ENCODE measurements around the gene TRAPPC8.
"Not testable (repeated sequence)": the region's sequence is repeated elsewhere in the genome, so short reads cannot be mapped to it uniquely, and the experiment has no call there.

TRAPPC8 gene

DNA sequence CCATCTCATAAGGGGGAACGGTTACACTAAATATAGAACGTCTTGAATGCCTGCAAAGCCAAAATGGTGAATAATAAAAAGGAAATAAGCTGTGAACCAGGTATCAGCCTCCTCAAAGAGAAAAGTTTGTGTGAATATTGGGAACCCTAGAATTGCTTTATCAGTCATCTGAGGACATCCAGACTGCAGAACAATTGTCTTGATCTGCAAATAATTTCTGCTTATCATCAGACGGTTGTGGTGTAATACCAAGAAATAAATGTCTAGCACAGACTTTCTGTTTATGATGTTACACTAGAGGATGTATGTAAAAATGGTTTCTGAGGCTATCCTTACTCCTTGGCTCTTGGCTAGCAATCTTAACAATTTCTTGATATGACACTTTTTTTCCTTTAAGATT is 128.8 kb downstream of the TRAPPC8 start:
- no peak overlapping the region for H3K4me3 ChIP-seq (replicated peaks; ENCODE audit: low read depth, low read length)
- DNase-seq (ENCODE audit: low read depth), result no peak
- TF ChIP-seq, protein P1, sequence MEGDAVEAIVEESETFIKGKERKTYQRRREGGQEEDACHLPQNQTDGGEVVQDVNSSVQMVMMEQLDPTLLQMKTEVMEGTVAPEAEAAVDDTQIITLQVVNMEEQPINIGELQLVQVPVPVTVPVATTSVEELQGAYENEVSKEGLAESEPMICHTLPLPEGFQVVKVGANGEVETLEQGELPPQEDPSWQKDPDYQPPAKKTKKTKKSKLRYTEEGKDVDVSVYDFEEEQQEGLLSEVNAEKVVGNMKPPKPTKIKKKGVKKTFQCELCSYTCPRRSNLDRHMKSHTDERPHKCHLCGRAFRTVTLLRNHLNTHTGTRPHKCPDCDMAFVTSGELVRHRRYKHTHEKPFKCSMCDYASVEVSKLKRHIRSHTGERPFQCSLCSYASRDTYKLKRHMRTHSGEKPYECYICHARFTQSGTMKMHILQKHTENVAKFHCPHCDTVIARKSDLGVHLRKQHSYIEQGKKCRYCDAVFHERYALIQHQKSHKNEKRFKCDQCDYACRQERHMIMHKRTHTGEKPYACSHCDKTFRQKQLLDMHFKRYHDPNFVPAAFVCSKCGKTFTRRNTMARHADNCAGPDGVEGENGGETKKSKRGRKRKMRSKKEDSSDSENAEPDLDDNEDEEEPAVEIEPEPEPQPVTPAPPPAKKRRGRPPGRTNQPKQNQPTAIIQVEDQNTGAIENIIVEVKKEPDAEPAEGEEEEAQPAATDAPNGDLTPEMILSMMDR (IDR thresholded peaks at IDR 0.05; ENCODE audit: low read length, missing control alignments), result no peak

DNA sequence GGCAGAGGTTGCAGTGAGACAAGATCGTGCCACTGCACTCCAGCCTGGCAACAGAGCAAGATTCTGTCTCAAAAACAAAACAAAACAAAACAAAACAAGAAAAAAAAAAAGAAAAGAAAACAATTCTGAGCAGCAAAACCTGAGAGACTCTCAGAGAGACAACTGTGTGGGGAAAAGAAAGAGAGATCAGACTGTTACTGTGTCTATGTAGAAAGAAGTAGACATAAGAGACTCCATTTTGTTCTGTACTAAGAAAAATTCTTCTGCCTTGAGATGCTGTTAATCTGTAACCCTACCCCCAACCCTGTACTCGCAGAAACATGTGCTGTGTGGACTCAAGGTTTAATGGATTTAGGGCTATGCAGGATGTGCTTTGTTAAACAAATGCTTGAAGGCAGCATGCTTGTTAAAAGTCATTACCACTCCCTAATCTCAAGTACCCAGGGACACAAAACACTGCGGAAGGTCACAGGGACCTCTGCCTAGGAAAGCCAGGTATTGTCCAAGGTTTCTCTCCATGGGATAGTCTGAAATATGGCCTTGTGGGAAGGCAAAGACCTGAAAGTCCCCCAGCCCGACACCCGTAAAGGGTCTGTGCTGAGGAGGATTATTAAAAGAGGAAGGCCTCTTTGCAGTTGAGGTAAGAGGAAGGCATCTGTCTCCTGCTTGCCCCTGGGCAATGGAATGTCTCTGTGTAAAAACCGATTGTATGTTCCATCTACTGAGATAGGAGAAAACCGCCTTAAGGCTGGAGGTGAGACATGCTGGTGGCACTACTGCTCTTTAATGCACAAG is 132.4 kb downstream of the TRAPPC8 start:
- H3K4me3 ChIP-seq (replicated peaks; ENCODE audit: low read depth, low read length); DNase-seq (ENCODE audit: low read depth): not testable (repeated sequence)

DNA sequence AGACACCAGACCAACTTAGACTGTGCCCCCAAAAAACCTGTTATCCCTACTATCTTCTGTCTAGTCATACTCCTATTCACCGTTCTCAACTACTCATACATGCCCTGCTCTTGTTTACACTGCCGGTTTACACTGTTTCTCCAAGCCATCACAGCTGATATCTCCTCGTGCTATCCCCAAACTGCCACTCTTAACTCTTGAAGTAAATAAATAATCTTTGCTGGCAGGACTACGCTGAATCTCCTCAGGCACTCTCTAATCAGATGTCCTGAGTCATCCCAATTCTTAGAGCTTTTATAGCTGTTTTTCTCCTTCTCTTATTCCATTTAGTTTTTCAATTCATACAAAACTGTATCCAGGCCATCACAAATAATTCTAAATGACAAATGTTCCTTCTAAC is 133.9 kb downstream of the TRAPPC8 start:
- H3K4me3 ChIP-seq (replicated peaks; ENCODE audit: low read depth, low read length); DNase-seq (ENCODE audit: low read depth): not testable (repeated sequence)

DNA sequence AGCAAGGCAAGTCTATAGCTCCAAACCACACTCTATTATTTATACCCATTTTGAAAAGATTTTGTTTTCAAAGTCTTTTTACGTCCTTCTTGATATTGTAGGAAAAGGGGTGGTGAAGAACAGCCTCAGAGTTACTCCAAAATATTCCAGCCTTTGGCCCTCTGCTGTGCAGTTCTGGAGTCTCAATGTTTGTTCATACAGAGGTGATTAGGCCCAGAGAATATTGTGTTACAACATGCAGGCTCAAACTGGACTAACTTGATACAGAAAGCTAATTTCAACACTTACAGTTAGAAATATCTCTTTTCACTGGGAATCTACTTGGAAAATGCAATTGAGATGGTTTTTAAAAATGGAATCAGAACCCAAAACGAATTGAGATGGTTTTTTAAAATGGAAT is 141.8 kb downstream of the TRAPPC8 start:
- no peak overlapping the region for H3K4me3 ChIP-seq (replicated peaks; ENCODE audit: low read depth, low read length)
- DNase-seq (ENCODE audit: low read depth), result no peak
- TF ChIP-seq, protein P1 (IDR thresholded peaks at IDR 0.05; ENCODE audit: low read length, missing control alignments), result no peak

DNA sequence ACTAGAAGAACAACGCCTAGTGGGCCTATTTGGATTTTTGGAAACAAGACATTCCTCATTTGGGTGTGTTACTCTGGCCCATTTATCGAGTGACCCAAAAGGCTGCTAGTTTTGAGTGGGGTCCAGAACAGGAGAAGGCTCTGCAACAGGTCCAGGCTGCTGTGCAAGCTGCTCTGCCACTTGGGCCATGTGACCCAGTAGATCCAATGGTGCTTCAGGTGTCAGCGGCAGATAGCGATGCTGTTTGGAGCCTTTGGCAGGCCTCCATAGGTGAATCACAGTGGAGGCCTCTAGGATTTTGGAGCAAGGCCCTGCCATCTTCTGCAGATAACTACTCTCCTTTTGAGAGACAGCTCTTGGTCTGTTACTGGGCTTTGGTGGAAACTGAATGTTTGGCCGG is 143.7 kb downstream of the TRAPPC8 start:
- DNase-seq (ENCODE audit: low read depth); H3K4me3 ChIP-seq (replicated peaks; ENCODE audit: low read depth, low read length): not testable (repeated sequence)

DNA sequence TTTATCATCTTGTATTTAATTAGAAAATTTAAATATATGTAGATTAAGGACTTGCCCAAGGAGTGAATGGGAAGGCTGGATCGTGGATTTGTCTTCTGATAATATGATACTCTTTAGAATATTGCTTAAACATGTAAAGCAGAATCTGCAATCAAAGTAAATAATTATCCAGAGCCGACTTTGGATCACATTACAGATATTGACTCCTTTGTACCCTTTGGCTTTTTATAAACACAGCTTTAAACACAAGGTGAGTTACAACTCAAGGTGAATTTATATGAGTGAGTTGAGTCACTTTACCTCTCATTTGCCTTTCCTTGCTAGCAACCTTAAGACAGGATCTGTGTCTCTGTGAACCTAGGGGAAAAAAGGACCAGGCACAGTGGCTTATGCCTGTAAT is 144.5 kb downstream of the TRAPPC8 start:
- no peak for DNase-seq (ENCODE audit: low read depth)
- TF ChIP-seq, protein P1 (IDR thresholded peaks at IDR 0.05; ENCODE audit: low read length, missing control alignments), result no peak
- no peak overlapping the region for H3K4me3 ChIP-seq (replicated peaks; ENCODE audit: low read depth, low read length)

DNA sequence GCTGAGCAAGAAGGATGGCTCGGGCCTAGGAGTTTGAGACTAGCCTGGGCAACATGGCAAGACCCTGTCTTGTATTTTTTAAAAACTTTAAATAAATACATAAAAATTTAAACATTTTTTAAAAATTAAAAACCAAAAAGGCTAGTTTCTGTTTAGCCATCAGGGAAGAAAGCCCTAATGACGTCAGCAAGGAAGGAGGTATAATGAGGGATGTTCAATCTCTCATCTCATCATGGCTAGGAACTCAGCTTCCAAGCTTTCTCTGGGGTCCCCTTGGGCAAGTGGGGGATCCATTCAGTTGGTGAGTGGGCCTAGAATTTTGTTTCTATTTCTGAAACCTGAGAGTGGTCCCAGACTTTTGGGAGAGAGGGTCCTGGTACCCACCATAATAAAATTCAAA is 147.2 kb downstream of the TRAPPC8 start:
- H3K4me3 ChIP-seq (replicated peaks; ENCODE audit: low read depth, low read length), result no peak overlapping the region
- no peak for DNase-seq (ENCODE audit: low read depth)
- TF ChIP-seq, protein P1 (IDR thresholded peaks at IDR 0.05; ENCODE audit: low read length, missing control alignments), result no peak

DNA sequence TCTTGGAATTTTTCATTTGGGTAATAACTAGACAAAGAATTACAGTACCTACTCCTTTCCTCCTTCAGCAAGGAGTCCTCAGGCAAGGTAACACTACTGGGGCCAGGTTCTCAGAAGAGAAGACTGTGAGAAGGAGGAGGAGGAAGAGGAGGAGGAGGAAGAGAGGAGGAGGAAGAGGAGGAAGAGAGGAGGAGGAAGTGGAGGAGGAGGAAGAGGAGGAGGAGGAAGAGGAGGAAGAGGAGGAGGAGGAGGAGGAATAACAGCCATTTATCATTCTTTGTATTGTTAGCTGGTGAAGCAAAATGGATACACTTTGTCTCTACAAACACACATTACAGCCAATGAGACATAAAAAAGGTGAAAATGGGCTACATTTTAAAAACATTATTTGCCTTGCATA is 149.4 kb downstream of the TRAPPC8 start:
- TF ChIP-seq, protein P1 (IDR thresholded peaks at IDR 0.05; ENCODE audit: low read length, missing control alignments), result no peak
- no peak for DNase-seq (ENCODE audit: low read depth)
- no peak overlapping the region for H3K4me3 ChIP-seq (replicated peaks; ENCODE audit: low read depth, low read length)

Data from fibroblast of pulmonary artery (primary cell).